Right renal cortex interstitium (tissue), 3 donors: ENCODE results near the gene SCAPER. TPM values are rescaled to one million over a fixed set of nuclear protein-coding genes. Genes with fewer than 3 reads are reported as not detected.
"Not testable (repeated sequence)": the region's sequence is repeated elsewhere in the genome, so short reads cannot be mapped to it uniquely, and the experiment has no call there.

ENCODE experiments used
- DNase-seq, 3 donors: peaks; one replicate each; pipeline ENCODE4 v3.0.0-alpha.2; 2013; ENCODE audit warnings: low read depth in 3 of 3, low spot score in 2 of 3
- polyA plus RNA-seq, 3 donors: library from polyadenylated mRNA; unstranded; fragments of 120-200 nt; gene quantifications; one replicate each; pipeline ENCODE4 v1.2.1, GENCODE V29; 2013; ENCODE audit not compliant: insufficient read length in 3 of 3

Gene SCAPER
- polyA plus RNA-seq, 3 donors: 21.9 to 26.3 (median 25.8) TPM

- no peak for DNase-seq
These were observed 571.8 kb downstream of the SCAPER start for GRCh38 chr15:76333309-76333708.

- DNase-seq: no peak
These were observed 572.3 kb downstream of the SCAPER start for GRCh38 chr15:76332796-76333195.

- no peak for DNase-seq
These were observed 575.0 kb downstream of the SCAPER start for GRCh38 chr15:76330080-76330680.

- DNase-seq: no peak
These were observed 576.2 kb downstream of the SCAPER start for GRCh38 chr15:76328958-76329357.

- DNase-seq: no peak
These were observed 576.9 kb downstream of the SCAPER start for GRCh38 chr15:76328106-76328696.

- DNase-seq: no peak
These were observed 577.7 kb downstream of the SCAPER start for GRCh38 chr15:76327191-76328105.

GRCh38 chr15:76325704-76326103, 579.4 kb downstream of the SCAPER start:
- DNase-seq: no peak

- no peak for DNase-seq
These were observed 581.1 kb downstream of the SCAPER start for GRCh38 chr15:76324066-76324465.

- DNase-seq: no peak
These were observed 583.5 kb downstream of the SCAPER start for GRCh38 chr15:76321602-76322001.

GRCh38 chr15:76321171-76321570, 584.0 kb downstream of the SCAPER start:
- DNase-seq: no peak

GRCh38 chr15:76320012-76320411, 585.1 kb downstream of the SCAPER start:
- no peak for DNase-seq

- no peak for DNase-seq
These were observed 591.4 kb downstream of the SCAPER start for GRCh38 chr15:76313731-76314130.

- not testable (repeated sequence) for DNase-seq
These were observed 592.0 kb downstream of the SCAPER start for GRCh38 chr15:76313175-76313567.

GRCh38 chr15:76312540-76313174, 592.5 kb downstream of the SCAPER start:
- DNase-seq: no peak

GRCh38 chr15:76311100-76311953, 593.8 kb downstream of the SCAPER start, which contains the start of gene ETFA:
ETFA (minus strand) TSS chr15:76311469; CDS start chr15:76311388, 81 bp downstream.
- peak; percentile 88 to 92 (median 89) for DNase-seq

- peak; percentile 13 to 35 (median 20) for DNase-seq
These were observed 594.6 kb downstream of the SCAPER start for GRCh38 chr15:76310475-76311099.

- no peak for DNase-seq
These were observed 595.4 kb downstream of the SCAPER start for GRCh38 chr15:76309601-76310330.

GRCh38 chr15:76303909-76304308, 601.2 kb downstream of the SCAPER start:
- DNase-seq: no peak

- no peak for DNase-seq
These were observed 605.4 kb downstream of the SCAPER start for GRCh38 chr15:76299786-76300185.
